Activated CD4-positive, CD25-positive, alpha-beta regulatory T cell (primary cell): ENCODE measurements around the gene PHAX.
A peak's percentile ranks its signal among the peaks of the same experiment; 100 is the strongest.
"Not testable (repeated sequence)": the region's sequence is repeated elsewhere in the genome, so short reads cannot be mapped to it uniquely, and the experiment has no call there.

Source experiments
- DNase-seq, 4 experiments: peaks; one replicate each; lab custom pipeline; 2025; lab: John Stamatoyannopoulos, UW

The PHAX gene

GRCh38 chr5:126600631-126601511 is at the start of gene PHAX:
Gene PHAX, plus strand, starts transcription at chr5:126600947. Its CDS starts 16 bp downstream, at chr5:126600963.
- peak; percentile 48 to 63 (median 56) for DNase-seq

GRCh38 chr5:126552614-126553013 is 48.1 kb upstream of the PHAX start:
- DNase-seq, result no peak

- DNase-seq, result not testable (repeated sequence)
Observed at GRCh38 chr5:126555101-126555500, 45.6 kb upstream of the PHAX start.

- DNase-seq, result no peak
Observed at GRCh38 chr5:126561908-126562307, 38.8 kb upstream of the PHAX start.

GRCh38 chr5:126562823-126563222 is 37.9 kb upstream of the PHAX start:
- no peak for DNase-seq

GRCh38 chr5:126568206-126568755 is 32.5 kb upstream of the PHAX start:
- no peak for DNase-seq

GRCh38 chr5:126575644-126576043 is 25.1 kb upstream of the PHAX start:
- DNase-seq, result no peak

- DNase-seq, result no peak
Observed at GRCh38 chr5:126576974-126577373, 23.8 kb upstream of the PHAX start.

GRCh38 chr5:126577415-126577814 is 23.3 kb upstream of the PHAX start:
- no peak for DNase-seq

- DNase-seq, result no peak
Observed at GRCh38 chr5:126579716-126580115, 21.0 kb upstream of the PHAX start.

GRCh38 chr5:126583761-126584160 is 17.0 kb upstream of the PHAX start:
- no peak for DNase-seq

- DNase-seq, result no peak
Observed at GRCh38 chr5:126587551-126588390, 13.0 kb upstream of the PHAX start.

- DNase-seq, result no peak
Observed at GRCh38 chr5:126589536-126590297, 11.0 kb upstream of the PHAX start.

GRCh38 chr5:126591549-126591948 is 9.2 kb upstream of the PHAX start:
- DNase-seq, result no peak

- DNase-seq, result peak in 1 of 4 experiments; percentile 2
Observed at GRCh38 chr5:126594748-126595485, 5.8 kb upstream of the PHAX start, which contains the start of gene ALDH7A1. Gene ALDH7A1, minus strand, starts transcription at chr5:126595219. Its CDS starts 21 bp downstream, at chr5:126595198.

- DNase-seq, result no peak
Observed at GRCh38 chr5:126595486-126596083, 5.2 kb upstream of the PHAX start.

GRCh38 chr5:126597156-126597555 is 3.6 kb upstream of the PHAX start:
- no peak for DNase-seq

GRCh38 chr5:126599499-126599898 is 1.2 kb upstream of the PHAX start:
- DNase-seq, result no peak

GRCh38 chr5:126599971-126600630 is 646 bp upstream of the PHAX start:
- DNase-seq, result not testable (repeated sequence)

GRCh38 chr5:126603402-126603991 is 2.8 kb downstream of the PHAX start:
- DNase-seq, result no peak
